Measurements from ENCODE around the gene CYP1A2. TPM values are rescaled to one million over a fixed set of nuclear protein-coding genes. Genes with fewer than 3 reads are reported as not detected.
A peak's percentile ranks its signal among the peaks of the same experiment; 100 is the strongest.

CYP1A2 gene
- polyA plus RNA-seq, 1 of the 3 experiments (the other 2 are of a cell fraction), result not detected

DNA sequence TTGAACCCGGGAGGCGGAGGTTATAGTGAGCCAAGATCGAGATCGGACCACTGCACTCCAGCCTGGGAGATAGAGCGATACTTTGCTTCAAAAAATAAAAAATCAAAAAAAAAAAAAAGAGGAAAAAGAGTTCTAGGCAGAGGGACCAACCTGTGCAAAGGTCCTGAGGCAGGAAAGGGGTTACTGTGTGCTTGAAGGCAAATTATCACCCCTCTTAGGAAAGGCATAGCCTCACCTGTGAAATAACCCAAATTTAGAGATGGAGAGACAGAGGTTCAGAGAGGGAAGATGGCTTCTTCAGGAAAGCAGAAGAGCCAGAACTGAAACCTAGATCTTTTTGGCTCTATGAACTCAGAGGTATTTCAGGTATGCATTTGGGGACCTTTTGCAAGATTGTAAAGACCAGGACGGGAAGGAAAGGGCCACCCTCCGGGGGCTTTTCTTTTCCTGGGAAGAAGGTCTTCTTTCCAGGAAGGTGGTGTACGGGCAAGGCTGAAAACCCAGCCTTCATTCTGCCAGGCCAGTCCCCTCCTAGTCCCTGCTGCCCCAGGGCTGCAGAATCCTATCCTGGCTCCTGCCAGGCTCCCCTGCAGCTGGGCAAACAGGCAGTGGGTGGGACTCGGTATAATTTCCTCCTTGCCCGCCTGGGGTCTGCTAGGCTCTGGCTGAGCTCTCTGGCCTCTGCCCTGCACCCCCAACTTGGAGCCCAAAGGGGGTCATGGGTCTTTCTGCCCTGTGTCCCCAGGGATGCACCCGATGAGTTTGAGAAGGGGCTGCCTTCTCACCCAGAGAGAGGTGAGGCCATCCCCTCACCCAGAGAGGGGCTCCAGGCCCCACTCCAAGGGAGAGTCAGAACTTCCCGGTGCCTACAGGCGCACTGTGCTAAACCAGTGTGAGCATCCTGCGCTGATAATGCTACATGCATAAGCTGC lies 18.8 kb downstream of the CYP1A2 start:
- Histone ChIP-seq H3K36me3 (replicated peaks in 1 of 2; ENCODE audit: control insufficient read depth in 1 of 2, insufficient read depth in 2 of 2, low read length in 1 of 2) (no peaks in the 10 kb centered on the region), H3K9ac (no peak overlapping the region), H3K4me1 (ENCODE audit: control insufficient read depth in 1 of 2, insufficient read depth in 2 of 2, low read depth in 1 of 2, low read length in 1 of 2) (peaks cover 0 to 5% of the 10 kb centered on the region in 2 experiments; a peak in 1 of 4 replicates), H4K20me1 (ENCODE audit: insufficient read depth) (no peaks in the 10 kb centered on the region), H3K4me3 (ENCODE audit: low read depth in 2 of 2, low read length in 1 of 2) (no peak overlapping the region), H3K27ac (ENCODE audit: low read depth in 2 of 2, low read length in 1 of 2) (no peak overlapping the region), H3K9me3 (no peaks in the 10 kb centered on the region), H3K79me2 (ENCODE audit: insufficient read depth) (no peaks in the 10 kb centered on the region), H3F3A (replicated peaks; ENCODE audit: insufficient read depth) (peaks cover 3% of the 10 kb centered on the region), H3K9me2 (no peaks in the 10 kb centered on the region), H2AFZ (ENCODE audit: low read depth) (no peak overlapping the region), H3K4me2 (no peak overlapping the region), H3K27me3 (ENCODE audit: insufficient read depth) (peaks cover 8% of the 10 kb centered on the region; the same call in 1 of the 2 replicates)
- ChIA-PET CTCF (interaction anchor here (0.8 to 24.3 kb wide), 35 partner anchors 7 to 394 kb away, joined by 3 to 1109 read pairs (median 10); partner anchors contain the start of genes CLK3, CPLX3, CSK and CYP1A1), POLR2A (interaction anchor here (2.6 kb wide), 1 partner anchor 133 kb away, joined by 15 read pairs; no protein-coding TSS in a partner anchor)
- WGBS (ENCODE audit: low lambda C conversion rate), result 74% methylated on average over 10 of the region's 14 CpGs
- TF ChIP-seq PBX3 (IDR thresholded peaks at IDR 0.05) (no peak), MEF2A (IDR thresholded peaks at IDR 0.05; ENCODE audit: borderline replicate concordance, low read depth) (no peak)
- DNase-seq, result no peak

DNA sequence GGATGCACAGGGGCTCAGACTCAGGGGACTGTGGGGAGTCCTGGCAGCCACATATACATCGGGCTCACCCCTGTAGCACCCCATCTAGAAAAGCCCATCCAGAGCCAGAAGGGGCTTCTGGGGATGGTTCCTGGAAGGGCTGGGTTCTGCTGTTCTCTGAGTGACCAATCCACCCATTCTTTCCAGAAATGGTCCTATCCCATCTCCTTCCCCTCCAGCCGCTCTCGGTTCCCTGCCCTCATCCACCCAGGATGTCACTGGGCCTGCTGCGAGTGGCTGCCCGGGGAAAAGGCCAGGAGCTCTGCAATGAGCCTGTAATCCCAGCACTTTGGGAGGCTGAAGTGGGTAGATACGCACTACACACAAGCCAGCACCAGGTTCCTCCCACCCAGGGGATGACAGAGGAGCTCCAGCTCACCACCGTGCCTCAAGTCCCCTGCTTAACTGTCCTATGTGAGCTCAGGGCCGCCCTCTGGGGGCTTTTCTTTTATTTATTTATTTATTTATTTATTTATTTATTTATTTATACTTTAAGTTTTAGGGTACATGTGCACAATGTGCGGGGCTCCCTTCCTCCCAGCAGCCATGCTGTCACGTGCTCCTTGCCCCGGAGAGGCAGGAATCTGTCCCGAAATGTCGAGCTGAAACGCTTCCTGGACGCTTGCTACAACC lies 19.6 kb downstream of the CYP1A2 start:
- Histone ChIP-seq H3K9me2 (no peaks in the 10 kb centered on the region), H3K9ac (no peak overlapping the region), H3K9me3 (no peaks in the 10 kb centered on the region), H3K4me1 (ENCODE audit: control insufficient read depth in 1 of 2, insufficient read depth in 2 of 2, low read depth in 1 of 2, low read length in 1 of 2) (peaks cover 0 to 5% of the 10 kb centered on the region in 2 experiments; a peak in 1 of 4 replicates), H2AFZ (ENCODE audit: low read depth) (0 out of 2 replicates have a peak overlapping the region, but pooled peaks have one; percentile 42), H3F3A (replicated peaks; ENCODE audit: insufficient read depth) (peaks cover 3% of the 10 kb centered on the region), H3K27me3 (ENCODE audit: insufficient read depth) (peaks cover 8% of the 10 kb centered on the region; the same call in 1 of the 2 replicates), H4K20me1 (ENCODE audit: insufficient read depth) (no peaks in the 10 kb centered on the region), H3K36me3 (replicated peaks in 1 of 2; ENCODE audit: control insufficient read depth in 1 of 2, insufficient read depth in 2 of 2, low read length in 1 of 2) (no peaks in the 10 kb centered on the region), H3K4me2 (peak overlapping the region; percentile 65; the same call in 1 of the 2 replicates), H3K4me3 (ENCODE audit: low read depth in 2 of 2, low read length in 1 of 2) (no peak overlapping the region; a peak in 1 of 4 replicates), H3K79me2 (ENCODE audit: insufficient read depth) (no peaks in the 10 kb centered on the region), H3K27ac (ENCODE audit: low read depth in 2 of 2, low read length in 1 of 2) (no peak overlapping the region)
- 39% methylated on average over 14 of the region's 15 CpGs for WGBS (ENCODE audit: low lambda C conversion rate)
- peak; percentile 47 for DNase-seq
- POLR2A ChIA-PET, result interaction anchor here (0.7 to 2.6 kb wide), 3 partner anchors 133 to 140 kb away, joined by 4 to 15 read pairs (median 9); no protein-coding TSS in a partner anchor
- CTCF ChIA-PET, result interaction anchor here (0.7 to 24.3 kb wide), 69 partner anchors 8 to 405 kb away, joined by 3 to 1109 read pairs (median 7); partner anchors contain the start of genes ARID3B, CLK3, COX5A and CPLX3
- TF ChIP-seq YY1 (IDR thresholded peaks at IDR 0.05; ENCODE audit: low read depth) (no peak), MXI1 (IDR thresholded peaks at IDR 0.05; ENCODE audit: low read depth, low read length) (no peak), MEF2A (IDR thresholded peaks at IDR 0.05; ENCODE audit: borderline replicate concordance, low read depth) (no peak), JUND (IDR thresholded peaks at IDR 0.05) (no peak), NRF1 (IDR thresholded peaks at IDR 0.05; ENCODE audit: low read depth, low read length) (no peak), ELF1 (IDR thresholded peaks at IDR 0.05) (no peak), SMC3 (IDR thresholded peaks at IDR 0.05; ENCODE audit: low read depth, low read length) (no peak), IRF3 (IDR thresholded peaks at IDR 0.05; ENCODE audit: low read depth, low read length) (no peak), RAD21 (IDR thresholded peaks at IDR 0.05; ENCODE audit: low read length) (no peak), SIN3A (IDR thresholded peaks at IDR 0.05; ENCODE audit: borderline replicate concordance, low read depth, low read length) (no peak), CTCF (IDR thresholded peaks at IDR 0.05) (no peak), TAF1 (IDR thresholded peaks at IDR 0.05; ENCODE audit: borderline replicate concordance, low read depth, low read length) (no peak), TEAD4 (IDR thresholded peaks at IDR 0.05; ENCODE audit: borderline replicate concordance, insufficient read depth) (no peak), FOXM1 (IDR thresholded peaks at IDR 0.05; ENCODE audit: low read depth) (no peak), FOXJ3 (CRISPR knock-in tag; IDR thresholded peaks at IDR 0.05) (no peak), GABPA (IDR thresholded peaks at IDR 0.05; ENCODE audit: low read depth) (no peak), POLR2AphosphoS5 (IDR thresholded peaks at IDR 0.05; ENCODE audit: low read depth, low read length) (no peak), RCOR1 (IDR thresholded peaks at IDR 0.05; ENCODE audit: low read length) (no peak), EZH2phosphoT487 (IDR thresholded peaks at IDR 0.05; ENCODE audit: borderline replicate concordance, low read depth) (no peak)

Measured in SK-N-SH (cell line).